Endometrium (tissue), 2 donors: ENCODE measurements around the gene ARRB1.
"Not testable (repeated sequence)": the region's sequence is repeated elsewhere in the genome, so short reads cannot be mapped to it uniquely, and the experiment has no call there.

ENCODE experiments used
- FAIRE-seq: peaks from 2 replicates; lab custom pipeline; 2012; peaks lifted over from hg19 to GRCh38; lab: Jason Lieb, UNC
- donor health status: control.
- donor health status: control.

ARRB1 gene

DNA sequence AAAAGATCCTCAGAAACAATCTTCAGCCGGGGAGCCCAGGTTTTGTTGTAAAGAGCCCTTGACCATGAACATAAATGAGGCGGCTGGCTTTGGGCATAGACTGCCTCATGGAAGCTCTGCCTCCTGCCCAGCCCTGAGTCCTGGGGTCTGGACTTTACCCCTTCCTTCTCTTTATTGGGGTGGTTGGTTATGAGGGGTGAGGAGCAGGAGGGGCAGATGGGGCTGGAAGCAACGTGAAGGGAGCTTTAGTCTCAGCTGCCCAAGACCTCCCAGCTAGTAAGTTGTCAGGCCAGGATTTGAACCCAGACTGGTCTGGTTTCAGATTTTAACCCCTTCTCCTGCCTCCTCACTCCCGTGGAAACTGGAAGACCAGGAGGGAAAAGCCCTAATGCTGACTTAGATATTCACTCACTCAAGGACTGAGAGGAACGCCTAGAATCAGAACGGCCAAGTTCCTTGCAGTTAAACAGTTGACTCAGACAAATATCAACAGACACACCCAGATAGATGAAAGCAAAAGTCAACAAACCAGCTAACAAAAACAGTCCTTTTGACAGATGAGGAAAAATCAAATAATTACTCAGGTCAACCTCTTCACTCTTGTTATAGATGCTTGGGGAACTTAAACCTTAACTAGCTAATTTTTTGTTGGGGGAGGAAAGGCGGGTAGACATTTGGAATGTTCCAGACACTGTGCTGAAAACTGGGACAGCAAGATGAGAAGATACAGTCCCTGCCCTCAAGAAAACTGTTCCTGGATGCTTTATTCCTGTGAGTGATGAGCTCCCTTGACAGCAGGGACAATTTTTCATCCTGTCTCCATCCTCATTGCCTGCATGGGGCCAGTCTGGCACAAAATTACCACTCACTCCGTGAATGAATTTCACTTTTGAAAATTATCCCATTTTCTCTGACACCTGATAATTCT lies 20.8 kb upstream of the ARRB1 start:
- FAIRE-seq: peak; percentile 21

- FAIRE-seq: no peak
These were observed 18.2 kb upstream of the ARRB1 start for GRCh38 chr11:75369560-75370255.

DNA sequence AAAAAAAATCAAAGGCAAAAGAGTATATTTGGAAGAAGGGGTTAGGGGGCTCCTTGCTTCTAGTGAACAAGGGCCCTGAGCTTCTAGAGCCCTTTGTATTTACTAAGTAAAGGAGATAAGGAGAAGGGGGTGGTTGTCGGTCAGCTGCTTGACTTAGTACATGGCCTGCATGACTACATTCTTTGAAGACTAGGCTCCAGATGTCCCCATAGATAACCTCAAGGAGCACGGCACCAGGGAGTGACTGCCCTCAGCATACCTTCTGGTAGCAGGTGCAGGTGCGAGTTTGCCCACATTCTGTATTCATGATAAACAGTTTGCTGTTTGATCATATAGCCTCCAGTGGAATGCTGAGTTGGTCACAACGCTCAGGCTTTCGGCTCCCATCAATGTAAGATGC lies 15.4 kb upstream of the ARRB1 start:
- FAIRE-seq: not testable (repeated sequence)

DNA sequence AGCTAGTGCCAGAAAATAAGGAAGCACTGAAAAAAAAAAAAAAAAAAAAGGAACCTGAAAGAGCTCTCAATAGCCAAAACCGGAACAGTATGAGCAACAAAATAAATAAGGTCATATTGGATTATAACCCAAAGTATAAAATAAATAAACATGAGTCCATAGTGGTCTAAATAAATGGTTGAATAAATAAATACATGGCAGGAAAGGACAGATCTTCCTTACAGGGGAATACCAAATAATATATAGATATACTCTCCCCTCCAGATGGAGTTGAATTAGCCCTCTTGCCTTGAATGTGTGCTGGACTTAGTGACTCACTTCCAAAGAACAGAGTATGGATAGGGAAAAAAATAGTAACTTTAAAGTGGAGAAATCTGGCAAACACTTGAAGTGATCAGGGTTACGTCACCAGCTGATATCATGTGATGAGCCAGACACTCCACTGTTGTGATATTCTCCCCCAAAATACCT lies 14.3 kb upstream of the ARRB1 start:
- no peak for FAIRE-seq

DNA sequence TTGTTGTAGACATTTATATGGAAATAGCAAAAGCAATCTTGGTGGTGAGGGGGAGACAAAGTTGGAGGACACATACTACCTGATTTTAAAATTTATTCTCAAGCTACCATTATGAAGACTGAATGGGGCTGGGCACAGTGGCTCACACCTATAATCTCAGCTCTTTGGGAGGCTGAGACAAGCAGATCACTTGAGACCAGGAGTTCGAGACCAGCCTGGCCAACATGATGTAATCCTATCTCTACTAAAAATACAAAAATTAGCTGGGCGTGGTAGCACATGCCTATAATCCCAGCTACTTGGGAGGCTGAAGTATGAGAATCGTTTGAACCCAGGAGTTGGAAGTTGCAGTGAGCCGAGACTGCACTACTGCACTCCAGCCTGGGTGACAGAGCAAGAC lies 10.8 kb upstream of the ARRB1 start:
- FAIRE-seq: not testable (repeated sequence)

- no peak for FAIRE-seq
These were observed 5.2 kb upstream of the ARRB1 start for GRCh38 chr11:75356613-75357012.

DNA sequence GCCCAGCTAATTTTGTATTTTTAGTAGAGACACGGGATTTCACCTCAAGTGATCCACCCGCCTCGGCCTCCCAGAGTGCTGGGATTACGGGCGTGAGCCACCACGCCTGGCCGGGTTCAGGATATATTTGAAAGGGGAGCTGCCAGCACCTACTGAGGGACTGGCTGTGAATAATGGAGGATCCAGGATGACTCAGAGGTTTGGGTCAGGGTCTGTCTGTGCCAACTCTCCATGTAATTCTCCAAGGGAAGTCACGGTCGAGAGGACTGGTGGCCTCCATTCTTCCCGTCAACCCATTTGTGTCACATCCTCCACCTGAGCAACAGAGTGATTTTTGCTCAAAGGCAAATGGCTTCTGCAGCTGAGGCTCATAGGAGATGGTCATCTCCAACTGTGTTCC lies 3.6 kb upstream of the ARRB1 start:
- FAIRE-seq: no peak

GRCh38 chr11:75352588-75353206 lies 1.2 kb upstream of the ARRB1 start:
- FAIRE-seq: no peak

GRCh38 chr11:75351791-75352587 lies 528 bp upstream of the ARRB1 start:
- FAIRE-seq: no peak

- no peak for FAIRE-seq
These were observed 519 bp downstream of the ARRB1 start for GRCh38 chr11:75350743-75351540.

GRCh38 chr11:75350122-75350742 lies 1.2 kb downstream of the ARRB1 start:
- no peak for FAIRE-seq

DNA sequence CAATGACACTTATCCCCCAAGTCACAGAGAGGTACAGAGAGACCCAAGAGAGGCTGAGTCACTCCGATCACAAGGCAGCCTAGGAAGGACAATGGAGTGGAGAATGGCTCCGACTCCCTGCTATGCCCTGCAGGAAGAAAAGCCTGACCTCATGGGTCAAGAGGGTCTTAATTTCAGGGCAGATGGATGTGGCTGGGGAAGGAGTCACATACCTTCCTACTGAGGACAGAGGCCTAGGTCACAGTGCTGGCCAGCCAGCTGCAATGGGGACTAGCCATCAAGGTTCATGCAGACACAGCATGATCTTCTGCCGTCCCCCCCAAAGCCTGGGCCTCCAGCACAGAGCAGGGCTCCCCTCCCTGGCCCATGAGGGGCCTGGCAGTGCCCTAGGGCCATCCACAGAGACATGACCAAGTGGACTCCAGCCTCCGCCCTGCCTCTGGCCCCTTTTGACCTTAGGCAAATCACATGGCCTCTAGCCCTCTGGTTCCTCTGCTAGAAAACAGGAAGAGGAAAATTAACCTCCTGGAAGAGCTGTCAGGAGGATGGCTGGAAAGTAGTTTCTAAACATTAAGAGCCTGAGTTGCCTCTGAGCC lies 1.8 kb downstream of the ARRB1 start:
- FAIRE-seq: no peak

DNA sequence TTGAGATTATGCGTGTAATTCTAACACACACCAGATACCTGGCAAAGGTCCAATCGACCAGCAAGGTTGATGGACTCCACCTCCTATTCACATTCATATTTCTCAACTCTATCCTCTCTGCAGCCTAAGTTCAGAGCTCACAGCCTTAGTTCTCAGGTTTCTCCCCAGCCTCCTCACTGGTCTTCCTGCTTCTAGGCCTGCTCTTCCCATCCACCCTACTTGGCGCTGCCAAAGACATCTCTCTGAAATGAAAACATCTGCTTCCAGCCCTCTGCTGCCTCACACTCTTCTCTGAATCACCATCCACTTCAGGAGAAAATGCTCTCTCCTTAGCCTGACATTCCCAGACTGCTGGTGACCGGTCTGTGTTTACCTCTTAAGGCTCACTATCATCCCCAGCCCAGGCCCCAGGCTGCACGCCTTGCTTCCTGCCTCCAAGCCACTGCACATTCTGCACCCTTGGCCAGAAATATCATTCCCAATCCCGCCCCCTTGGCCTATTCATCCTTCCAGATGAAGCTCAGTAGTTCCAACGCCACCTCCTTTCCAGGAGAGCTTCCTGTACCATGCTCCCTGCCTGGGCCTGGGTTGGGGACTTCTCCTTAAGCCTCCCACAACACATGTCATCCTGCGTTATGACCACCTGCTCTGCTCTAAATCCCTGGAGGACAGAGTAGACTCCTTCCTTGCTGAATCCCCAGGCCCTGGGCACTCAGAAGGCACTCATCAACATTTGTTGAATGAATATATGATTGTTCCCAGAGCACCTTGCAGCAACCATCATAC lies 3.5 kb downstream of the ARRB1 start:
- no peak for FAIRE-seq

- no peak for FAIRE-seq
These were observed 4.4 kb downstream of the ARRB1 start for GRCh38 chr11:75346912-75347647.

DNA sequence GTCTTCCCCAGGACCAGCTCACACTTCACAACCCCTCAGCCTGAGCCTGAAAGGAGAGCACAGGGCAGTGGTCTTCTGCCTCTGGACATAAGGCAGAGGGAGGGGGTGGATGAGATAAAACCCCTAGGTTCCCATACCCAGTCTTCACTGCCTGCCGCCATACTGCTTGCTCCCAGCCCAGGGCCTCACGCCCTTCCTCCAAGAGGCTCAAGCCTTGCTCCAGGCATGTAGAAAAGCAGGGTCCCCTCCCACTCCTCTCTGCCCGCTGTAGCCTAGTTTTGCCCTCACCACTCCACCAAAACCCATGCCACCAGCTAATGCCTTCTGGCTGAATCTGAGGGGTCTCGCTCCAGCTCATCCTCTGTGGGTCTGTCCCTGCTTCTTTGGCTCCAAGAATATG lies 5.2 kb downstream of the ARRB1 start:
- no peak for FAIRE-seq

DNA sequence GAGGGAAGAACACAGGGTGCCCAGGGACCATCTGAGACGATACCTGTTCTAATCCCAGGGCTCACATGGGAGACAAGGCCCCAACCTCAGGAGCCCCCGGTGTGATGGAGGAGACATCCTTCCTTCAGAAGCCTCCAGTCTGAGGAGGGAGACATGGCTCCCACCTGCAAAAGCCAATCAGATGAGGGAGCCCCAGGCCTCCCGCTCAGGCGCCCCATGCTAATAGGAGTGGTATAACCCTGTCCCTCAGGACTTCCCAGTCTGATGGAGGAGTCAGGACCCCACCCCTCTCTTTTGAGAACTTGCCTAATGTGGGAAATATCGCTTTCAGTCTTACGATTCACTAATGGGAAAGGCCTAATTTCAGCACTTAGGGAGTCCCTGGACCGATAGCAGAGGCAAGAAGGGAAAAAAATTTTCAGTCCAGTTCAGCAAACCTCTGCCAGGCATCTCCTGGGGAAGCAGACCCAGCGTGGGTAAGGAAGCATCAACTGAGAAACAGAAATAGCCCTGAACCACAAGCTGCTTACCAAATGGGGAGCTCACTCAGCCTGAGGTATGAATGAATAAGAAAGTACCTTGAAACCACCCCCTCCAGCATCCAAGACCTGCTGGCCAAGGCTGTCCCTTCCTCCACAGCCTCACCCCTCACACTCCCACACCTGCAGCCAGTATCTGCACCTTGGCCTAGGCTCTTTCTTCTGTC lies 5.9 kb downstream of the ARRB1 start:
- FAIRE-seq: no peak

DNA sequence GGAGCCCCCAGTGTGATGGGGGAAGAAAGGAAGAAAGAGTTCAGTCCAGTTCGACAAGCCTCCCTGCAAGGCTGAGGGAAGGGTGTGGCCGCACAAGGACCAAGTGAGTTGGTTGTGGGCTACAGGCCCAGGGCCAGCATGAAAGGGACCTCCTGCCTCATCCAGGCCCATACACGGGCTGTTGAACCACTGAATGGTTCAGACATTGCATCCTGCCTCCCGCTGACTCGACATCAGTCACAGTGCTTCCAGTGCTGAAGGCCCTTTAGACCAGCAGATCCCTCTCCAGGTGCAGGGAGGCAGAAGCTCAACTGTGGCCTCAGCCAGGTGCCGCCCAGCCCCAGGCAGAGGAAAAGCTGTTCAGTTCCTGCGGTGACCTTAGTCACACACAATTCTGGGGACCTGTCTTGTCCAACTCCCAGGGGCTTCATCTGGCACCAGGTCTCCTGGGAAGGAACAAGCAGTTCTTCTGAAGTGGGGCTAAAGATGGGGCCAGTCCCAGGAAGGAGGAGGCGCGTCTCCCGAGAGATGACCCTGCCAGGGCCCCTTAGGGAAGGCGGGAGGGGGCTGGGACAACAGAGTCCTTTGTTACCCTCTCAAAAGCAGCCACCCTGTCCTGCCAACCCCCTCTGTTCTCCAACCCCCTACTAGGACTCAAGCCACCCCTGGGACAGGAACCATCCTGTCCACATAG lies 6.6 kb downstream of the ARRB1 start:
- no peak for FAIRE-seq

- FAIRE-seq: no peak
These were observed 7.3 kb downstream of the ARRB1 start for GRCh38 chr11:75344186-75344585.
